HEK293T (cell line): ENCODE results near the gene ACVR1B.

Experiments used
- CTCF ChIA-PET: fragments of 350-600 bp; formaldehyde crosslinking; extraction: SDS; loops from one replicate; lab custom pipeline; 2021; ENCODE audit warnings: antibody characterized with exemption, inconsistent platforms; lab: Yijun Ruan, JAX
- POLR2A ChIA-PET: fragments of 350-600 bp; formaldehyde crosslinking; extraction: SDS; loops from one replicate; lab custom pipeline; 2020; ENCODE audit warnings: antibody characterized with exemption, inconsistent platforms; lab: Yijun Ruan, JAX
- DNase-seq: peaks from one replicate; pipeline ENCODE4 v3.0.0; 2012; ENCODE audit warnings: mixed read lengths; ENCODE audit errors: extremely low spot score
- ARNT ChIP-seq: fragments of 450-650 bp; IDR thresholded peaks from 2 replicates; pipeline ENCODE4 v1.6.1; 2017; ENCODE audit warnings: mild to moderate bottlenecking
- BHLHE40 ChIP-seq: fragments of 450-650 bp; IDR thresholded peaks from 2 replicates; pipeline ENCODE4 v1.6.1; 2016; ENCODE audit warnings: mild to moderate bottlenecking, moderate library complexity, borderline replicate concordance
- CTBP1 ChIP-seq: fragments of 450-650 bp; IDR thresholded peaks from 2 replicates; pipeline ENCODE4 v1.6.1; 2016; ENCODE audit warnings: borderline replicate concordance
- ELF4 ChIP-seq: fragments of 450-650 bp; IDR thresholded peaks from 2 replicates; pipeline ENCODE4 v1.6.1; 2017; ENCODE audit warnings: antibody characterized with exemption
- FOXA1 ChIP-seq: fragments of 450-650 bp; IDR thresholded peaks from 2 replicates; pipeline ENCODE4 v1.6.1; 2016; ENCODE audit warnings: mild to moderate bottlenecking
- FOXK2 ChIP-seq: fragments of 450-650 bp; IDR thresholded peaks from 2 replicates; pipeline ENCODE4 v1.6.1; 2016; ENCODE audit warnings: mild to moderate bottlenecking
- FOXM1 ChIP-seq: fragments of 450-650 bp; IDR thresholded peaks from 2 replicates; pipeline ENCODE4 v1.6.1; 2017; ENCODE audit warnings: mild to moderate bottlenecking, borderline replicate concordance
- HDGF ChIP-seq: fragments of 450-650 bp; IDR thresholded peaks from 2 replicates; pipeline ENCODE4 v1.6.1; 2017; ENCODE audit warnings: antibody characterized with exemption, borderline replicate concordance
- L3MBTL2 ChIP-seq: fragments of 450-650 bp; conservative IDR thresholded peaks from 2 replicates; pipeline ENCODE4 v1.6.1; 2016; ENCODE audit warnings: mild to moderate bottlenecking
- LEF1 ChIP-seq: fragments of 450-650 bp; IDR thresholded peaks from 2 replicates; pipeline ENCODE4 v1.6.1; 2017; ENCODE audit warnings: mild to moderate bottlenecking, borderline replicate concordance
- NFRKB ChIP-seq: fragments of 450-650 bp; IDR thresholded peaks from 2 replicates; pipeline ENCODE4 v1.6.1; 2016; ENCODE audit warnings: mild to moderate bottlenecking, moderate library complexity
- SP1 ChIP-seq: fragments of 450-650 bp; IDR thresholded peaks from 2 replicates; pipeline ENCODE4 v1.6.1; 2017
- SUZ12 ChIP-seq: fragments of 450-650 bp; IDR thresholded peaks from 2 replicates; pipeline ENCODE4 v1.6.1; 2016; ENCODE audit warnings: mild to moderate bottlenecking
- TARDBP ChIP-seq: fragments of 450-650 bp; IDR thresholded peaks from 2 replicates; pipeline ENCODE4 v1.6.1; 2016
- ZNF384 ChIP-seq: fragments of 450-650 bp; IDR thresholded peaks from 2 replicates; pipeline ENCODE4 v1.6.1; 2016
- TF ChIP-seq, protein P1 (sequence below): fragments of 450-650 bp; IDR thresholded peaks from 2 replicates; pipeline ENCODE4 v1.6.1; 2016

ACVR1B gene

GRCh38 chr12:51942501-51943000 is 8.9 kb upstream of the ACVR1B start:
- POLR2A ChIA-PET, result no interaction called here
- CTCF ChIA-PET, result no interaction called here
- DNase-seq, result no peak
- TF ChIP-seq, protein P1, sequence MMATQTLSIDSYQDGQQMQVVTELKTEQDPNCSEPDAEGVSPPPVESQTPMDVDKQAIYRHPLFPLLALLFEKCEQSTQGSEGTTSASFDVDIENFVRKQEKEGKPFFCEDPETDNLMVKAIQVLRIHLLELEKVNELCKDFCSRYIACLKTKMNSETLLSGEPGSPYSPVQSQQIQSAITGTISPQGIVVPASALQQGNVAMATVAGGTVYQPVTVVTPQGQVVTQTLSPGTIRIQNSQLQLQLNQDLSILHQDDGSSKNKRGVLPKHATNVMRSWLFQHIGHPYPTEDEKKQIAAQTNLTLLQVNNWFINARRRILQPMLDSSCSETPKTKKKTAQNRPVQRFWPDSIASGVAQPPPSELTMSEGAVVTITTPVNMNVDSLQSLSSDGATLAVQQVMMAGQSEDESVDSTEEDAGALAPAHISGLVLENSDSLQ, result no peak
- TF ChIP-seq SP1 (no peak), FOXK2 (no peak), FOXM1 (no peak), TARDBP (no peak), ZNF384 (no peak), ARNT (no peak), SUZ12 (no peak), CTBP1 (no peak), LEF1 (no peak), FOXA1 (no peak), HDGF (no peak), ELF4 (no peak), L3MBTL2 (no peak), BHLHE40 (no peak)

DNA sequence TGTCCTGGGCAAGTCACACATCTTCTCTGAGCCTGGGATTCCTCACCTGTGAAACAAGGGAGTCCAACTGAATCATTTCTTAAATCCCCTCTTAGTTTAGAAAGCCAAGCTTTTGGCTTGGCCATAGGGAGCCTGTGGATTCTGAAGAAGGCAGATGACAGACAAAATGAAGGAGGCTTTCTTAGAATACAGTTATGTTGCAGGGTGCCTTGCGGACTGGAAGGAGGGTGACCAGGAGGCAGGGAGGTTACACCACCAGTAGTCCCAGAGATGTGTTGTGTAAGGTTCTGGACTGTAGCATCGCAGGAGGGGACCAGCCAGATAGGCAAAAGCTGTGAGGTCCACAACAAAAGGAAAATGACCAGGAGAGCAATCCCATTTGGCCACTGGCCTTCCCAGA is 8.2 kb upstream of the ACVR1B start:
- ChIA-PET POLR2A (no interaction called here), CTCF (no interaction called here)
- no peak for DNase-seq
- TF ChIP-seq CTBP1, result no peak
- TF ChIP-seq, protein P1, result no peak
- no peak for TF ChIP-seq BHLHE40
- TF ChIP-seq FOXM1, result no peak
- TF ChIP-seq LEF1, result no peak
- no peak for TF ChIP-seq HDGF
- no peak for TF ChIP-seq L3MBTL2
- no peak for TF ChIP-seq SUZ12
- TF ChIP-seq ZNF384, result no peak
- TF ChIP-seq TARDBP, result no peak
- TF ChIP-seq SP1, result no peak
- TF ChIP-seq ARNT, result no peak

- DNase-seq, result no peak
- ChIA-PET POLR2A (no interaction called here), CTCF (no interaction called here)
- TF ChIP-seq FOXM1, result no peak
- no peak for TF ChIP-seq SUZ12
- TF ChIP-seq ARNT, result no peak
- no peak for TF ChIP-seq TARDBP
- TF ChIP-seq, protein P1, result no peak
- TF ChIP-seq LEF1, result no peak
- no peak for TF ChIP-seq L3MBTL2
- TF ChIP-seq HDGF, result no peak
- TF ChIP-seq FOXK2, result no peak
- TF ChIP-seq SP1, result no peak
- no peak for TF ChIP-seq CTBP1
- TF ChIP-seq ZNF384, result no peak
Observed at GRCh38 chr12:51944608-51945233, 6.8 kb upstream of the ACVR1B start.

DNA sequence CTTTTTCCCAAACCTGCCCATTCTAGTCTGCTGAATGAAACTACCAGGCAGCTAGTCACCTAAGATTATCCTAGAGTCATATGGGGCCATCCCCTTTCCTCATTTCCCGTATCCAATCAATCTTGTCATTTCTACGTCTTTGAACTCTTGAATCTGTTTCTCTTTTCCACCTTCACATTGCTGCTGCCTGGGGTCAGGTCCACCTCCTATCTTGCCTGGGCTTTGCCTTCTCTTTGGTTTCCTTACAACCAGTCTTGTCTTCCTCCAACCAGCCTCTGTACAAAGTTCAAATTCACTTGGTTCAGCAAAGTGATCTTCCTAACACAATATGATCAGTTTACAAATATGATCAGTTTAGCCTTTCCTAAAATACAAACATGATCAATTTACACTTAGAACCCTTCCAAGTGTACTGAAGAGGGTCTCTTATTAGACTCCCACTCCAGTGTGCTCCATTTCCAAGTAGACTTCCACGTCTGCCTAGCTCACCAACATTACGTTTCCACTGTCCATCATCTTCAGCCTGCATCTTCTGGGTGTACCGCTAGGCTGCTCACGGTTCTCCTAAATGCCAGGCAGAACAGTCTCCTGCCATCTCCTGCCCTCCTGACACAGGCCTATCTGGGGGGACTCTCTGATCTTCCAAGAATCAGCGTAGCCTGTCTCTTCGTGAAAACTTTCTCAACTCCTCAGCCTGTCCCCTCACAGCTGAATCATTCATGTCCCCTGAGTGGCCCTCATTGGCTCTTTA is 4.1 kb upstream of the ACVR1B start:
- ChIA-PET POLR2A (no interaction called here), CTCF (no interaction called here)
- DNase-seq, result no peak
- TF ChIP-seq ELF4, result no peak
- no peak for TF ChIP-seq FOXK2
- TF ChIP-seq NFRKB, result no peak
- no peak for TF ChIP-seq ARNT
- no peak for TF ChIP-seq FOXA1
- TF ChIP-seq SUZ12, result no peak
- no peak for TF ChIP-seq SP1
- TF ChIP-seq LEF1, result no peak
- no peak for TF ChIP-seq L3MBTL2
- TF ChIP-seq, protein P1, result no peak
- no peak for TF ChIP-seq HDGF
- TF ChIP-seq ZNF384, result no peak
- TF ChIP-seq CTBP1, result no peak
- TF ChIP-seq FOXM1, result no peak

- POLR2A ChIA-PET, result no interaction called here
- TF ChIP-seq SUZ12 (no peak), HDGF (no peak), FOXA1 (no peak), ELF4 (no peak), L3MBTL2 (no peak), ARNT (no peak), NFRKB (no peak), SP1 (no peak), CTBP1 (no peak), LEF1 (no peak), FOXM1 (no peak)
- TF ChIP-seq, protein P1, result no peak
- CTCF ChIA-PET, result interaction anchor here (1.0 kb wide), 1 partner anchor 25 kb away, joined by 4 read pairs; no protein-coding TSS in a partner anchor
- DNase-seq, result no peak
Observed at GRCh38 chr12:51948066-51948465, 3.4 kb upstream of the ACVR1B start.
